NB4 (cell line): ENCODE data around the gene PPP1R9B.

ENCODE experiments used
- MAX ChIP-seq: IDR thresholded peaks from 2 replicates; pipeline ENCODE4 v1.6.1; 2011; ENCODE audit warnings: low read depth, low read length
- MYC ChIP-seq: IDR thresholded peaks from 2 replicates; pipeline ENCODE4 v1.6.1; 2011; ENCODE audit warnings: low read depth, low read length
- POLR2A ChIP-seq: IDR thresholded peaks from 2 replicates; pipeline ENCODE4 v1.6.1; 2011; ENCODE audit warnings: mild to moderate bottlenecking; ENCODE audit not compliant: insufficient read length; ENCODE audit errors: extremely low read depth

- TF ChIP-seq POLR2A = no peak
- TF ChIP-seq MAX = no peak
- no peak for TF ChIP-seq MYC
Measured at GRCh38 chr17:50169121-50169764, 18.8 kb upstream of the PPP1R9B start.
